Activated naive CD4-positive, alpha-beta T cell treated with Interleukin-2 at 50 U/mL for 16 hours (primary cell): ENCODE data around the gene FAM47E.
A peak's percentile ranks its signal among the peaks of the same experiment; 100 is the strongest.

Experiments
- DNase-seq: peaks from one replicate; pipeline ENCODE4 v3.0.0-alpha.2; 2020

FAM47E gene

GRCh38 chr4:76251441-76252270 lies at the start of gene FAM47E:
Gene FAM47E (plus strand): TSS chr4:76251721. CDS start chr4:76251747, 26 bp downstream.
- DNase-seq: peak; percentile 31

GRCh38 chr4:76203541-76203940 lies 48.0 kb upstream of the FAM47E start:
- no peak for DNase-seq

- DNase-seq: no peak
Observed at GRCh38 chr4:76204936-76205335, 46.6 kb upstream of the FAM47E start.

- DNase-seq: no peak
Observed at GRCh38 chr4:76205476-76205875, 46.0 kb upstream of the FAM47E start.

GRCh38 chr4:76206222-76206942 lies 45.1 kb upstream of the FAM47E start:
- DNase-seq: no peak

GRCh38 chr4:76207549-76207948 lies 44.0 kb upstream of the FAM47E start:
- DNase-seq: no peak

GRCh38 chr4:76208005-76208765 lies 43.3 kb upstream of the FAM47E start:
- DNase-seq: no peak

GRCh38 chr4:76209881-76210280 lies 41.6 kb upstream of the FAM47E start:
- no peak for DNase-seq

- no peak for DNase-seq
Observed at GRCh38 chr4:76210452-76210851, 41.1 kb upstream of the FAM47E start.

- DNase-seq: no peak
Observed at GRCh38 chr4:76211769-76212708, 39.5 kb upstream of the FAM47E start.

- peak; percentile 42 for DNase-seq
Observed at GRCh38 chr4:76212851-76213414, 38.6 kb upstream of the FAM47E start.

GRCh38 chr4:76213415-76214176 lies 37.9 kb upstream of the FAM47E start, which contains the start of gene SCARB2:
Gene SCARB2 (minus strand): TSS chr4:76213824. CDS start chr4:76213543, 281 bp downstream.
- peak; percentile 70 for DNase-seq

- no peak for DNase-seq
Observed at GRCh38 chr4:76214177-76214675, 37.3 kb upstream of the FAM47E start.

- DNase-seq: no peak
Observed at GRCh38 chr4:76215077-76215476, 36.4 kb upstream of the FAM47E start.

- no peak for DNase-seq
Observed at GRCh38 chr4:76216524-76216923, 35.0 kb upstream of the FAM47E start.

GRCh38 chr4:76216975-76217814 lies 34.3 kb upstream of the FAM47E start:
- no peak for DNase-seq

GRCh38 chr4:76219299-76220055 lies 32.0 kb upstream of the FAM47E start:
- DNase-seq: no peak

- DNase-seq: no peak
Observed at GRCh38 chr4:76224171-76224570, 27.4 kb upstream of the FAM47E start.

GRCh38 chr4:76226418-76226817 lies 25.1 kb upstream of the FAM47E start:
- DNase-seq: no peak
